ENCODE measurements around the gene SMARCD2.
A peak's percentile ranks its signal among the peaks of the same experiment; 100 is the strongest.

The SMARCD2 gene

GRCh38 chr17:63831505-63831904, 11.0 kb downstream of the SMARCD2 start:
- DNase-seq = no peak

DNA sequence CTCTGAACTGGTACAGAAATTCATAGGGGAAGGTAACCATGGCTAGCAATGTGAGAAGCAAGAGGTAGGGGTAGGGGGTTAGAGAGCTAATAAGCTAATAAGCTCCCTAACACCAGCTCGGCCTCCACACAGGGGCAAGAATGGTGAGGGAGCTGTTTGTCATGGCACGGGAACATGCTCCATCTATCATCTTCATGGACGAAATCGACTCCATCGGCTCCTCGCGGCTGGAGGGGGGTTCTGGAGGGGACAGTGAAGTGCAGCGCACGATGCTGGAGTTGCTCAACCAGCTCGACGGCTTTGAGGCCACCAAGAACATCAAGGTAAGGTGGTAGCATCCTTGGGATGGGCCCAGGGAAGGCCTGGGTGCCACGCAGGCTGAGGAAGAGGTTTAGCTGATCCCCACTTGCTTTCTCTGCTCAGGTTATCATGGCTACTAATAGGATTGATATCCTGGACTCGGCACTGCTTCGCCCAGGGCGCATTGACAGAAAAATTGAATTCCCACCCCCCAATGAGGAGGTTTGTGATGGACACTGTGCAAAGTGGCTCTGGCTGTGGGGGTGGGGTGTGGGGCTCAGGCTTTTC, 11.5 kb downstream of the SMARCD2 start:
- no peak for DNase-seq

- no peak for DNase-seq
Observed at GRCh38 chr17:63830278-63830677, 12.2 kb downstream of the SMARCD2 start.

GRCh38 chr17:63828936-63829335, 13.5 kb downstream of the SMARCD2 start:
- DNase-seq = no peak

DNA sequence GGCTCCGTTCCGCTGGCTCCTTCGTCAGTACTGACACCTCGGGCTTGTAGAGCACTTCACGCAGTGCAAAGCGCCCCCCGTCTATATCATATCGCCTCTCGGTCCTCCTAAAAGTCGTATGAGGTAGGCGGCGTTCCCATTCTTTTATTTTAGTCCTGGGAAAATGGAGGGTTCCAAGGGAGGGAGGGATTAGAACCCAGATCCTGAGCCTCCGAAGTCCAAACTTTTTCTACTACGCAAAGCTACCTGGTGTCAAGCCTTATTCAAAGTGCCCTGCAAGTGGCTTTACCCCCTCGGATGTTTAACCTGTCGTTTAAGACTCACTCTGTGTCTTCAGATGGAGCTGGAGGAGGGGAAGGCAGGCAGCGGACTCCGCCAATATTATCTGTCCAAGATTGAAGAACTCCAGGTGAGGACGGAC, 14.7 kb downstream of the SMARCD2 start:
- DNase-seq = no peak

- DNase-seq = peak; percentile 86 to 96 (median 93)
Observed at GRCh38 chr17:63827002-63827800, 15.3 kb downstream of the SMARCD2 start, which contains the start of the genes FTSJ3 and PSMC5. FTSJ3 (minus strand) TSS chr17:63827663; CDS start chr17:63826902, 761 bp downstream. PSMC5 (plus strand) TSS chr17:63827431; CDS start chr17:63827491, 60 bp downstream.

DNA sequence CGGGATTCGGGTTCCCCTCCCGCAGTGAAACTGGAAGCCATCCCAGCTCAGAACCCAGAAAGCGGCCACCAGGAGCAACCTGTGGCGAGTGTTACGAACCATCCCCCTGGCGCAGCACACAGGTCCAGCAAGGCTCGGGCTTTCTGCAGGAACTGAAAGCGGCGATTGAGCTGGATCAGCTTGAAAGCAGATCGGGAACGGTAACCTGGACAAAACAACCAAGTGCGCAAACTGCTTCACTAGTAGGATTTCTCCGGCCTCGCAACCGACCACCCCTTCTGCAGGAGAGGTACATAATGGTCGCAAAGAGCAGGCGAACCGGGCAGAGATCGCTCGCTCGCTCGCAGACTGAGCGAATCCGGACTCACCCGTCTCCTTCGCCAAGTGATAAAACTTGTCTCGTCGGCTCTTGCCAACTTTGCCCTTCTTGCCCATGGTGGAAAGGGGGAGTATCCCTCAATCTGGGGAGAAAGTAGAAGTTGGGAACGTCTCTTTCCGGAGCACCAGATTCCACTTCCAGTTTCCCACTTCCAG, 15.9 kb downstream of the SMARCD2 start:
- DNase-seq = no peak

DNA sequence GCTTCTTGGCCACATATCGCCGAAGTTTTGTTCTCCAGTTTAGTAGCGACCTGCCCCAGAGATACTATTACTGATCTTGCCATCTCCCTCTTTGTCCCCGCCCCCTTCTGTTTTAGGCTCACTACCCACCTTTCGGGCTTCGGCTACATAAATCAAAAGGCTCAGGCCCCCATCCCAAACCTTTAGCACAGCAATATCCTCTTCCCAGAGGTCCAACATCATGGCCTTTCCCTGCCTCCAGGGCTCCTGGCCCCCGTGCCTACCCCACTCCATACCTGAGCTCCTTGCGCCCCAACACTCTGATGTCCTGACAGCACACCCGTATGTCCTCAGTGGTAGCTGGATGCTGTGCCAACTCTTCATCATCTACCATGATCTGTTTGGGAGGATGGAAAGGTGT, 18.1 kb downstream of the SMARCD2 start:
- no peak for DNase-seq

GRCh38 chr17:63823659-63824331, 18.7 kb downstream of the SMARCD2 start:
- no peak for DNase-seq

DNA sequence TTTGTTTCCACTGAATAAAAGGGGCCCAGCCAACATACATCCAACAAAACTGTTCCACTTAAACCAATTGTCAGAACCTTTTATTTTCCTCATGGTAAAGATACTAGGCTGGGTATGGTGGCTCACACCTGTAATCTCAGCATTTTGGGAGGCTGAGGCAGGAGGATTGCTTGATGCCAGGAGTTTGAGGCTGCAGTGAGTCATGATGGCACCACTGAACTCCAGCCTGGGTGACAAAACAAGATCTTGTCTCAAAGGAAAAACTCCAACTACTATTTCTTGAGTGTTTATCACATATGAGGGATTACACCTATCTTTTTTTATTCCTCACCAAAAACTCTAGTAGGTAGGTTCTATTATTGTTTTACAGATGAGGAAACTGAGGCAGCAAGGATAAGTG, 19.9 kb downstream of the SMARCD2 start:
- no peak for DNase-seq

DNA sequence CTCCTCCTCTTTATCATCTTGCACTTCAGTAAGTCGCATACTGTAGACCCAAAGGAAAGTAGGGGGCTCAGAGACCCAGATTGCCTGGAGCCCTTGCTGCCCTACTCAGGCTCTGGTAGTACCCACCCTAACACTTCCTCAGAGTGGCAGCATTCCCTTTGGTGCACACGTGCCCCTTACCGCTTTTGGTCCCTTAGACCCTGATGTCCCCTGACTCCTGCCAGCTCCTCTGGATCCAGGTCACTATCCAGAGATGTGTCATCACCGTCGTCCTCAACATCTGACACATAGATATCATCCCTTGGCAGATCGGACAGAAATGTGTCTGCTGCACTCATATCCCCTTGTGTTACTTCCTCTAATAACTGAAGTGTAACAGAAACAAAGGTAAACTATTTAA, 20.7 kb downstream of the SMARCD2 start:
- DNase-seq = no peak

- no peak for DNase-seq
Observed at GRCh38 chr17:63820963-63821561, 21.4 kb downstream of the SMARCD2 start.

GRCh38 chr17:63819585-63820537, 22.6 kb downstream of the SMARCD2 start:
- peak in 1 of 6 experiments; percentile 11 for DNase-seq

GRCh38 chr17:63819131-63819530, 23.4 kb downstream of the SMARCD2 start:
- DNase-seq = no peak

- DNase-seq = no peak
Observed at GRCh38 chr17:63817736-63818385, 24.6 kb downstream of the SMARCD2 start.

DNA sequence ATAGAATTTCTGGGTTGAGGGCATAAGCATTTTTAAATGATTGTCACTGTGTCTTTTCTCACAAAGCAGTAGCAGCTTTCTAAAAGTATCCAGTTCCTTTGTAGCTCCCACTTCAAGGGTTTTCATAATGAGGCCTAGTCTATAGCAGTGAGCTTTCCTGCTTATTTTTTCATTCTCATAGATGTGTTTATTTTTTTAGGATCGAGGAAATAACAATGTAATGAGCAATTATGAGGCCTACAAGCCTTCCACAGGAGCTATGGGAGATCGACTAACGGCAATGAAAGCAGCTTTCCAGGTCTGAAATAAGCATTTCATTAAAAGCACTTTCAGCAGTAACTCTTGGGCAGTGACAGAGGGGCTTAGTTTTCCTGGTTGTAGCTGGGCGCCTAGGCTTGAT, 25.8 kb downstream of the SMARCD2 start:
- DNase-seq = no peak

DNA sequence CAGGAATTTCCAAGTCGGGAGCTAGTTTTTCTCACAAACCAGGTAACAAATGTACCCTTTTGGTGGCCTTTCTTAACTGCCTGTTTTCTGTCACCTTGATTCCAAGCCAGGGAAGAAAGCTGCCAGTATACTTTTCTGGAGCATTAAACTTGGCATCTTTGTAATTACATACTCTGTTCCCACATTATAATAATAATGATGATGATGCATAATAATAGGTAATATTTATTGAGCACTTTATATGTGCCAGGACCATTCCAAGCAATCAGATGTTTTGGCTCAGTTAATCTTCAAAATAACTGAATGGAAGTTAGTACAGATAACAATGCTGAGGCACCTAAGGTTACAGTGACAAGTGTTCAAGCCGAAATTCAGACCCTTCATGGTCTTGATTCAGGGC, 26.4 kb downstream of the SMARCD2 start:
- no peak for DNase-seq

GRCh38 chr17:63809970-63810369, 32.5 kb downstream of the SMARCD2 start:
- DNase-seq = no peak

- no peak for DNase-seq
Observed at GRCh38 chr17:63805591-63805990, 36.9 kb downstream of the SMARCD2 start.

- DNase-seq = no peak
Observed at GRCh38 chr17:63804328-63804727, 38.2 kb downstream of the SMARCD2 start.

DNA sequence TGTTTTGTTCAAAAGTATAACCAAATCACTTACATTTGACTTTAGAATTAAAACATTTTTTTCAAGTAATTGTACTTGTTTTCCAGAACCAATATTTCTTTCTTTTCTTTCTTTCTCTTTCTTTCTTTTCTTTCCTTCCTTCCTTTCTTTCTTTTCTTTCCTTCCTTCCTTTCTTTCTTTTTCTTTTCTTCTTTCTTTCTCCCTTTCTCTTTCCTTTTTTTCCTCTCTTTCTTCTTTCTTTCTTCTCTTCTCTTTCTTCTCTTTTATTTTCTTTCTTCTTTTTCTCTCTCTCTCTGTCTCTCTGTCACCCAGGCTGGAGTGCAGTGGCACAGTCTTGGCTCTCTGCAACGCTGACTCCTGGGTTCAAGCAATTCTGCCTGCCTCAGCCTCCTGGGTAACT, 41.7 kb downstream of the SMARCD2 start:
- no peak for DNase-seq

Data from stimulated activated naive CD4-positive, alpha-beta T cell (primary cell).